Measurements from ENCODE around the gene CCR5.

The CCR5 gene

GRCh38 chr3:46351646-46352045, 19.1 kb upstream of the CCR5 start:
- H3K27me3 Mint-ChIP-seq (ENCODE audit: low read depth) = peaks cover 26% of the 10 kb centered on the region
- H3K4me3 Mint-ChIP-seq = no peak overlapping the region
- H3K27ac Mint-ChIP-seq = no peak overlapping the region
- H3K4me1 Mint-ChIP-seq (ENCODE audit: low read depth) = peaks cover 77% of the 10 kb centered on the region
- peaks cover 20% of the 10 kb centered on the region for H3K9me3 Mint-ChIP-seq
- H3K36me3 Mint-ChIP-seq (ENCODE audit: low read depth) = peaks cover 35% of the 10 kb centered on the region

GRCh38 chr3:46353090-46353489, 17.7 kb upstream of the CCR5 start:
- Mint-ChIP-seq H3K27ac (peak overlapping the region; percentile 32), H3K27me3 (ENCODE audit: low read depth) (peaks cover 29% of the 10 kb centered on the region)

GRCh38 chr3:46353647-46354410, 16.9 kb upstream of the CCR5 start, which contains the start of gene CCR2:
TSS of gene CCR2 (plus strand) at chr3:46354111. CDS start at chr3:46357528, 3,417 bp downstream.
- peaks cover 2% of the 10 kb centered on the region for H3K9me3 Mint-ChIP-seq
- peaks cover 32% of the 10 kb centered on the region for H3K27me3 Mint-ChIP-seq (ENCODE audit: low read depth)
- H3K4me3 Mint-ChIP-seq = peak within 1 kb of the TSS; percentile 89
- peaks cover 40% of the 10 kb centered on the region for H3K36me3 Mint-ChIP-seq (ENCODE audit: low read depth)
- H3K27ac Mint-ChIP-seq = peak within 1 kb of the TSS; percentile 85
- peaks cover 81% of the 10 kb centered on the region for H3K4me1 Mint-ChIP-seq (ENCODE audit: low read depth)

More at GRCh38 chr3:46353090-46353489, 17.7 kb upstream of the CCR5 start:
- Mint-ChIP-seq H3K36me3 (ENCODE audit: low read depth) (peaks cover 39% of the 10 kb centered on the region), H3K4me3 (peak overlapping the region; percentile 6), H3K9me3 (peaks cover 8% of the 10 kb centered on the region), H3K4me1 (ENCODE audit: low read depth) (peaks cover 80% of the 10 kb centered on the region)

GRCh38 chr3:46354478-46354877, 16.3 kb upstream of the CCR5 start:
- peak overlapping the region; percentile 89 for H3K4me3 Mint-ChIP-seq
- H3K27ac Mint-ChIP-seq = peak overlapping the region; percentile 85
- H3K4me1 Mint-ChIP-seq (ENCODE audit: low read depth) = peaks cover 78% of the 10 kb centered on the region
- H3K27me3 Mint-ChIP-seq (ENCODE audit: low read depth) = peaks cover 33% of the 10 kb centered on the region
- peaks cover 43% of the 10 kb centered on the region for H3K36me3 Mint-ChIP-seq (ENCODE audit: low read depth)
- H3K9me3 Mint-ChIP-seq = no peaks in the 10 kb centered on the region

- H3K4me3 Mint-ChIP-seq = peak overlapping the region; percentile 89
- peaks cover 46% of the 10 kb centered on the region for H3K36me3 Mint-ChIP-seq (ENCODE audit: low read depth)
- H3K27ac Mint-ChIP-seq = peak overlapping the region; percentile 78
- H3K9me3 Mint-ChIP-seq = no peaks in the 10 kb centered on the region
- peaks cover 78% of the 10 kb centered on the region for H3K4me1 Mint-ChIP-seq (ENCODE audit: low read depth)
- peaks cover 33% of the 10 kb centered on the region for H3K27me3 Mint-ChIP-seq (ENCODE audit: low read depth)
These were observed 15.8 kb upstream of the CCR5 start for GRCh38 chr3:46354984-46355383.

GRCh38 chr3:46356276-46356675, 14.5 kb upstream of the CCR5 start:
- Mint-ChIP-seq H3K4me3 (peak overlapping the region; percentile 89), H3K36me3 (ENCODE audit: low read depth) (peaks cover 57% of the 10 kb centered on the region), H3K9me3 (no peaks in the 10 kb centered on the region), H3K4me1 (ENCODE audit: low read depth) (peaks cover 78% of the 10 kb centered on the region), H3K27me3 (ENCODE audit: low read depth) (peaks cover 33% of the 10 kb centered on the region), H3K27ac (peak overlapping the region; percentile 45)

- H3K4me1 Mint-ChIP-seq (ENCODE audit: low read depth) = peaks cover 77% of the 10 kb centered on the region
- peak overlapping the region; percentile 89 for H3K4me3 Mint-ChIP-seq
- H3K36me3 Mint-ChIP-seq (ENCODE audit: low read depth) = peaks cover 58% of the 10 kb centered on the region
- no peaks in the 10 kb centered on the region for H3K9me3 Mint-ChIP-seq
- H3K27ac Mint-ChIP-seq = no peak overlapping the region
- H3K27me3 Mint-ChIP-seq (ENCODE audit: low read depth) = peaks cover 33% of the 10 kb centered on the region
These were observed 13.8 kb upstream of the CCR5 start for GRCh38 chr3:46356909-46357308.

GRCh38 chr3:46358466-46358865, 12.3 kb upstream of the CCR5 start:
- no peaks in the 10 kb centered on the region for H3K9me3 Mint-ChIP-seq
- H3K27me3 Mint-ChIP-seq (ENCODE audit: low read depth) = peaks cover 33% of the 10 kb centered on the region
- H3K27ac Mint-ChIP-seq = peak overlapping the region; percentile 13
- no peak overlapping the region for H3K4me3 Mint-ChIP-seq
- H3K4me1 Mint-ChIP-seq (ENCODE audit: low read depth) = peaks cover 70% of the 10 kb centered on the region
- H3K36me3 Mint-ChIP-seq (ENCODE audit: low read depth) = peaks cover 58% of the 10 kb centered on the region

- peak overlapping the region; percentile 10 for H3K4me3 Mint-ChIP-seq
- H3K4me1 Mint-ChIP-seq (ENCODE audit: low read depth) = peaks cover 62% of the 10 kb centered on the region
- H3K36me3 Mint-ChIP-seq (ENCODE audit: low read depth) = peaks cover 53% of the 10 kb centered on the region
- peaks cover 22% of the 10 kb centered on the region for H3K27me3 Mint-ChIP-seq (ENCODE audit: low read depth)
- H3K27ac Mint-ChIP-seq = peak overlapping the region; percentile 18
- H3K9me3 Mint-ChIP-seq = no peaks in the 10 kb centered on the region
These were observed 10.8 kb upstream of the CCR5 start for GRCh38 chr3:46359733-46360493.

- Mint-ChIP-seq H3K27me3 (ENCODE audit: low read depth) (peaks cover 15% of the 10 kb centered on the region), H3K4me3 (no peak overlapping the region), H3K9me3 (no peaks in the 10 kb centered on the region), H3K27ac (no peak overlapping the region), H3K4me1 (ENCODE audit: low read depth) (peaks cover 56% of the 10 kb centered on the region), H3K36me3 (ENCODE audit: low read depth) (peaks cover 45% of the 10 kb centered on the region)
These were observed 9.8 kb upstream of the CCR5 start for GRCh38 chr3:46360907-46361306.

- H3K4me3 Mint-ChIP-seq = no peak overlapping the region
- H3K4me1 Mint-ChIP-seq (ENCODE audit: low read depth) = peaks cover 57% of the 10 kb centered on the region
- no peaks in the 10 kb centered on the region for H3K9me3 Mint-ChIP-seq
- H3K27ac Mint-ChIP-seq = no peak overlapping the region
- H3K27me3 Mint-ChIP-seq (ENCODE audit: low read depth) = peaks cover 11% of the 10 kb centered on the region
- H3K36me3 Mint-ChIP-seq (ENCODE audit: low read depth) = peaks cover 42% of the 10 kb centered on the region
These were observed 9.1 kb upstream of the CCR5 start for GRCh38 chr3:46361408-46362283.

GRCh38 chr3:46365041-46365440, 5.7 kb upstream of the CCR5 start:
- Mint-ChIP-seq H3K9me3 (no peaks in the 10 kb centered on the region), H3K27ac (no peak overlapping the region), H3K27me3 (ENCODE audit: low read depth) (peaks cover 4% of the 10 kb centered on the region), H3K4me1 (ENCODE audit: low read depth) (peaks cover 61% of the 10 kb centered on the region), H3K4me3 (no peak overlapping the region), H3K36me3 (ENCODE audit: low read depth) (peaks cover 23% of the 10 kb centered on the region)

- H3K27me3 Mint-ChIP-seq (ENCODE audit: low read depth) = peaks cover 4% of the 10 kb centered on the region
- H3K27ac Mint-ChIP-seq = peak overlapping the region; percentile 57
- H3K4me3 Mint-ChIP-seq = no peak overlapping the region
- peaks cover 61% of the 10 kb centered on the region for H3K4me1 Mint-ChIP-seq (ENCODE audit: low read depth)
- H3K36me3 Mint-ChIP-seq (ENCODE audit: low read depth) = peaks cover 14% of the 10 kb centered on the region
- no peaks in the 10 kb centered on the region for H3K9me3 Mint-ChIP-seq
These were observed 4.8 kb upstream of the CCR5 start for GRCh38 chr3:46365737-46366524.
